ENCODE data around the gene GTF3A.

GRCh38 chr13:27472441-27472840, 48.0 kb downstream of the GTF3A start:
- TF ChIP-seq POLR2A (IDR thresholded peaks at IDR 0.05) (no peak), POLR2AphosphoS5 (IDR thresholded peaks at IDR 0.05) (no peak), EP300 (IDR thresholded peaks at IDR 0.05) (no peak)
- TF ChIP-seq, protein P1, sequence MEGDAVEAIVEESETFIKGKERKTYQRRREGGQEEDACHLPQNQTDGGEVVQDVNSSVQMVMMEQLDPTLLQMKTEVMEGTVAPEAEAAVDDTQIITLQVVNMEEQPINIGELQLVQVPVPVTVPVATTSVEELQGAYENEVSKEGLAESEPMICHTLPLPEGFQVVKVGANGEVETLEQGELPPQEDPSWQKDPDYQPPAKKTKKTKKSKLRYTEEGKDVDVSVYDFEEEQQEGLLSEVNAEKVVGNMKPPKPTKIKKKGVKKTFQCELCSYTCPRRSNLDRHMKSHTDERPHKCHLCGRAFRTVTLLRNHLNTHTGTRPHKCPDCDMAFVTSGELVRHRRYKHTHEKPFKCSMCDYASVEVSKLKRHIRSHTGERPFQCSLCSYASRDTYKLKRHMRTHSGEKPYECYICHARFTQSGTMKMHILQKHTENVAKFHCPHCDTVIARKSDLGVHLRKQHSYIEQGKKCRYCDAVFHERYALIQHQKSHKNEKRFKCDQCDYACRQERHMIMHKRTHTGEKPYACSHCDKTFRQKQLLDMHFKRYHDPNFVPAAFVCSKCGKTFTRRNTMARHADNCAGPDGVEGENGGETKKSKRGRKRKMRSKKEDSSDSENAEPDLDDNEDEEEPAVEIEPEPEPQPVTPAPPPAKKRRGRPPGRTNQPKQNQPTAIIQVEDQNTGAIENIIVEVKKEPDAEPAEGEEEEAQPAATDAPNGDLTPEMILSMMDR (IDR thresholded peaks at IDR 0.05) = no peak

Measured in stomach (tissue), 4 donors.